Caco-2 (cell line): ENCODE data around the gene CCDC97. TPM values are rescaled to one million over a fixed set of nuclear protein-coding genes. Genes with fewer than 3 reads are reported as not detected.

Experiments
- BruUV-seq: library from RNA; stranded (reverse); fragments of 400-500 nt; replicated peaks from 2 replicates; lab custom pipeline; 2021; lab: Mats Ljungman, UMichigan
- CTCF ChIA-PET: fragments of 300-600 bp; sonication (Branson Sonifier 250); formaldehyde crosslinking; loops from one replicate; lab custom pipeline; 2022; ENCODE audit warnings: antibody characterized with exemption; lab: Charles Lee
- POLR2A ChIA-PET: fragments of 300-600 bp; sonication (Branson Sonifier 250); formaldehyde crosslinking; loops from one replicate; lab custom pipeline; 2022; ENCODE audit warnings: antibody characterized with exemption; lab: Charles Lee
- DNase-seq, 2 experiments: peaks; one replicate each; pipeline versions ENCODE4 v3.0.0 to v3.0.0-alpha.2; 2020 to 2022
- H3K27me3 ChIP-seq: replicated peaks from 2 replicates; pipeline ENCODE4 v1.6.0; 2011; ENCODE audit warnings: low read length; ENCODE audit not compliant: control insufficient read depth, insufficient read depth
- H3K36me3 ChIP-seq: 2 replicates; pipeline ENCODE4 v1.5.1; 2011; ENCODE audit warnings: low read length; ENCODE audit not compliant: control insufficient read depth, insufficient read depth
- H3K4me1 ChIP-seq: fragments of 250-450 bp; sonication (Bioruptor Pico); 2 replicates; pipeline ENCODE4 v1.5.1; 2020; ENCODE audit warnings: mild to moderate bottlenecking
- H3K4me3 ChIP-seq: 2 replicates; pipeline ENCODE4 v1.5.1; 2011; ENCODE audit warnings: low read depth, mild to moderate bottlenecking, control low read depth, low read length
- H3K9me3 ChIP-seq: fragments of 250-450 bp; sonication (Bioruptor Pico); 2 replicates; pipeline ENCODE4 v1.5.1; 2020; ENCODE audit warnings: mild to moderate bottlenecking, moderate library complexity
- H3K27ac Mint-ChIP-seq: one replicate; pipeline ENCODE4 v1.8.0; 2022; ENCODE audit warnings: mixed read lengths; ENCODE audit not compliant: unreplicated experiment
- H3K27me3 Mint-ChIP-seq: one replicate; pipeline ENCODE4 v1.8.0; 2022; ENCODE audit warnings: mixed read lengths; ENCODE audit not compliant: insufficient read depth, unreplicated experiment
- H3K36me3 Mint-ChIP-seq: one replicate; pipeline ENCODE4 v1.8.0; 2022; ENCODE audit warnings: mild to moderate bottlenecking, mixed read lengths; ENCODE audit not compliant: insufficient read depth, unreplicated experiment
- H3K4me1 Mint-ChIP-seq: one replicate; pipeline ENCODE4 v1.8.0; 2022; ENCODE audit warnings: low read depth, mixed read lengths; ENCODE audit not compliant: unreplicated experiment
- H3K4me3 Mint-ChIP-seq: one replicate; pipeline ENCODE4 v1.8.0; 2022; ENCODE audit warnings: mild to moderate bottlenecking, moderate library complexity, mixed read lengths; ENCODE audit not compliant: unreplicated experiment
- H3K9me3 Mint-ChIP-seq: one replicate; pipeline ENCODE4 v1.8.0; 2022; ENCODE audit warnings: mixed read lengths; ENCODE audit not compliant: unreplicated experiment
- intact Hi-C: fragments of 100-400 bp; cut with micrococcal nuclease; formaldehyde crosslinking; loops from one replicate; pipeline ENCODE4 v1.10.0; 2022; ENCODE audit not compliant: unreplicated experiment
- total RNA-seq: library from RNA; stranded (reverse); gene quantifications from 2 replicates; pipeline ENCODE4 v1.2.3, GENCODE V29; 2022
- TF ChIP-seq, protein P1 (sequence below), 2 experiments: fragments of 200-600 bp in 1 of 2; IDR thresholded peaks; 1 replicate in 1 of 2; 2 replicates in 1 of 2; pipeline versions ENCODE4 v1.5.1 to v1.8.0; 2011 to 2022; ENCODE audit warnings: antibody characterized with exemption in 1 of 2, control low read depth in 1 of 2, inconsistent platforms in 1 of 2, low read depth in 1 of 2, low read length in 1 of 2, mild to moderate bottlenecking in 1 of 2, moderate library complexity in 1 of 2; ENCODE audit not compliant: insufficient read depth in 1 of 2, severe bottlenecking in 1 of 2, unreplicated experiment in 1 of 2

The CCDC97 gene
- total RNA-seq, 1 experiment from 2014 or later = 47.1 TPM

GRCh38 chr19:41373993-41374392, 64.0 kb downstream of the CCDC97 start:
- Mint-ChIP-seq H3K4me3 (no peak overlapping the region), H3K27me3 (no peaks in the 10 kb centered on the region), H3K27ac (no peak overlapping the region), H3K9me3 (no peaks in the 10 kb centered on the region), H3K4me1 (no peaks in the 10 kb centered on the region), H3K36me3 (no peaks in the 10 kb centered on the region)
- no peaks in the 10 kb centered on the region for H3K27me3 ChIP-seq
- H3K4me1 ChIP-seq = no peaks in the 10 kb centered on the region
- TF ChIP-seq, protein P1, sequence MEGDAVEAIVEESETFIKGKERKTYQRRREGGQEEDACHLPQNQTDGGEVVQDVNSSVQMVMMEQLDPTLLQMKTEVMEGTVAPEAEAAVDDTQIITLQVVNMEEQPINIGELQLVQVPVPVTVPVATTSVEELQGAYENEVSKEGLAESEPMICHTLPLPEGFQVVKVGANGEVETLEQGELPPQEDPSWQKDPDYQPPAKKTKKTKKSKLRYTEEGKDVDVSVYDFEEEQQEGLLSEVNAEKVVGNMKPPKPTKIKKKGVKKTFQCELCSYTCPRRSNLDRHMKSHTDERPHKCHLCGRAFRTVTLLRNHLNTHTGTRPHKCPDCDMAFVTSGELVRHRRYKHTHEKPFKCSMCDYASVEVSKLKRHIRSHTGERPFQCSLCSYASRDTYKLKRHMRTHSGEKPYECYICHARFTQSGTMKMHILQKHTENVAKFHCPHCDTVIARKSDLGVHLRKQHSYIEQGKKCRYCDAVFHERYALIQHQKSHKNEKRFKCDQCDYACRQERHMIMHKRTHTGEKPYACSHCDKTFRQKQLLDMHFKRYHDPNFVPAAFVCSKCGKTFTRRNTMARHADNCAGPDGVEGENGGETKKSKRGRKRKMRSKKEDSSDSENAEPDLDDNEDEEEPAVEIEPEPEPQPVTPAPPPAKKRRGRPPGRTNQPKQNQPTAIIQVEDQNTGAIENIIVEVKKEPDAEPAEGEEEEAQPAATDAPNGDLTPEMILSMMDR (IDR thresholded peaks at IDR 0.05; ENCODE audit: insufficient read depth in 1 of 2, low read depth in 1 of 2, low read length in 1 of 2, severe bottlenecking in 1 of 2, unreplicated experiment in 1 of 2) = no peak
- no peak for DNase-seq
- ChIA-PET CTCF (no interaction called here), POLR2A (no interaction called here)
- no peak overlapping the region for H3K4me3 ChIP-seq
- no peaks in the 10 kb centered on the region for H3K9me3 ChIP-seq
- no peaks in the 10 kb centered on the region for H3K36me3 ChIP-seq
- no TSS peak for BruUV-seq
- intact Hi-C loops = no loop called here

Other genes with a start within 250 kb of the CCDC97 start
- gene CYP2A13, start 221.7 kb upstream of the CCDC97 start, total RNA-seq = not detected in 2 replicates
- gene CYP2F1, start 195.7 kb upstream of the CCDC97 start, total RNA-seq = not detected in 2 replicates
- gene CYP2S1, start 117.0 kb upstream of the CCDC97 start, total RNA-seq = 56.0 and 63.0 TPM in 2 replicates
- 1.2 and 1.6 TPM in 2 replicates for gene AXL, start 90.9 kb upstream of the CCDC97 start, total RNA-seq
- 322 and 324 TPM in 2 replicates for gene HNRNPUL1, start 45.8 kb upstream of the CCDC97 start, total RNA-seq
- 15.0 and 15.3 TPM in 2 replicates for gene TGFB1, start 43.8 kb downstream of the CCDC97 start, total RNA-seq
- 3.6 and 4.0 TPM in 2 replicates for gene B9D2, start 54.0 kb downstream of the CCDC97 start, total RNA-seq
- 1.4 and 2.2 TPM in 2 replicates for gene TMEM91, start 66.4 kb downstream of the CCDC97 start, total RNA-seq
- 36.6 and 37.3 TPM in 2 replicates for gene EXOSC5, start 87.2 kb downstream of the CCDC97 start, total RNA-seq
- 9.4 and 19.4 TPM in 2 replicates for gene BCKDHA, start 87.6 kb downstream of the CCDC97 start, total RNA-seq
- gene B3GNT8, start 117.2 kb downstream of the CCDC97 start, total RNA-seq = 3.1 and 3.7 TPM in 2 replicates
- gene DMAC2, start 129.7 kb downstream of the CCDC97 start, total RNA-seq = 75.9 and 85.0 TPM in 2 replicates
- gene ERICH4, start 133.0 kb downstream of the CCDC97 start, total RNA-seq = not detected in 2 replicates